IMR-90 (cell line): ENCODE measurements around the gene CFAP43. TPM values are rescaled to one million over a fixed set of nuclear protein-coding genes. Genes with fewer than 3 reads are reported as not detected.

Experiments
- ATAC-seq: fragments of 200-7000 bp; cut with Tn5 transposase; 2 replicates; pipeline ENCODE4 v1.9.1; 2020; ENCODE audit warnings: low read depth, mild to moderate bottlenecking, moderate library complexity
- BruUV-seq: library from RNA; stranded (reverse); fragments of 400-500 nt; replicated peaks from 2 replicates; lab custom pipeline; 2021; lab: Mats Ljungman, UMichigan
- CTCF ChIA-PET: fragments of 300-600 bp; formaldehyde crosslinking; extraction: SDS; loops from one replicate; lab custom pipeline; 2021; ENCODE audit warnings: antibody characterized with exemption; lab: Yijun Ruan, JAX
- POLR2A ChIA-PET: fragments of 300-600 bp; sonication (Branson Sonifier 250); formaldehyde crosslinking; loops from one replicate; lab custom pipeline; 2022; ENCODE audit warnings: antibody characterized with exemption; ENCODE audit not compliant: unreplicated experiment; lab: Charles Lee
- DNase-seq: peaks from one replicate; pipeline ENCODE4 v3.0.0; 2013
- H2AFZ ChIP-seq: replicated peaks from 2 replicates; pipeline ENCODE3; 2013; ENCODE audit warnings: low read length, mild to moderate bottlenecking; ENCODE audit not compliant: poor library complexity
- H2AK5ac ChIP-seq: 2 replicates; pipeline ENCODE4 v1.6.1; 2013; ENCODE audit warnings: low read depth, low read length, inconsistent platforms
- H2AK9ac ChIP-seq: replicated peaks from 2 replicates; pipeline ENCODE3; 2013; ENCODE audit warnings: mild to moderate bottlenecking, low read depth, low read length, moderate library complexity; ENCODE audit not compliant: poor library complexity
- H2BK120ac ChIP-seq: 2 replicates; pipeline ENCODE4 v1.6.1; 2013; ENCODE audit warnings: low read depth, low read length, inconsistent platforms
- H2BK15ac ChIP-seq: 3 replicates; pipeline ENCODE4 v1.6.1; 2013; ENCODE audit warnings: low read depth, low read length, inconsistent platforms
- H2BK20ac ChIP-seq: 2 replicates; pipeline ENCODE4 v1.6.1; 2013; ENCODE audit warnings: low read depth, mild to moderate bottlenecking, inconsistent platforms, low read length, moderate library complexity
- H2BK5ac ChIP-seq: 2 replicates; pipeline ENCODE4 v1.6.1; 2013; ENCODE audit warnings: mild to moderate bottlenecking, low read depth, low read length, inconsistent platforms; ENCODE audit not compliant: poor library complexity, severe bottlenecking
- H3K14ac ChIP-seq: replicated peaks from 2 replicates; pipeline ENCODE4 v1.6.1; 2013; ENCODE audit warnings: low read depth, low read length, inconsistent platforms
- H3K18ac ChIP-seq: 2 replicates; pipeline ENCODE4 v1.6.1; 2013; ENCODE audit warnings: low read depth, low read length, control low read depth
- H3K23ac ChIP-seq: 2 replicates; pipeline ENCODE4 v1.6.1; 2013; ENCODE audit warnings: low read depth, low read length, inconsistent platforms
- H3K27ac ChIP-seq: 2 replicates; pipeline ENCODE4 v1.5.1; 2013; ENCODE audit warnings: mild to moderate bottlenecking, control low read depth, low read length; ENCODE audit not compliant: insufficient read depth
- H3K27me3 ChIP-seq: 2 replicates; pipeline ENCODE4 v1.6.1; 2013; ENCODE audit warnings: low read length; ENCODE audit not compliant: control insufficient read depth, insufficient read depth
- H3K36me3 ChIP-seq: 2 replicates; pipeline ENCODE4 v1.6.1; 2013; ENCODE audit warnings: low read length, mixed read lengths; ENCODE audit not compliant: control insufficient read depth, insufficient read depth
- H3K4ac ChIP-seq: 2 replicates; pipeline ENCODE4 v1.6.1; 2013; ENCODE audit warnings: low read depth, low read length, inconsistent platforms
- H3K4me1 ChIP-seq: 2 replicates; pipeline ENCODE4 v1.6.1; 2013; ENCODE audit warnings: low read length, mixed read lengths; ENCODE audit not compliant: control insufficient read depth, insufficient read depth
- H3K4me2 ChIP-seq: 2 replicates; pipeline ENCODE4 v1.6.1; 2013; ENCODE audit warnings: low read depth, mild to moderate bottlenecking, control low read depth, low read length, moderate library complexity
- H3K4me3 ChIP-seq: 2 replicates; pipeline ENCODE4 v1.5.1; 2013; ENCODE audit warnings: low read depth, mild to moderate bottlenecking, control low read depth, low read length, moderate library complexity; ENCODE audit not compliant: insufficient read depth
- H3K56ac ChIP-seq: 2 replicates; pipeline ENCODE4 v1.6.1; 2013; ENCODE audit warnings: low read length, inconsistent platforms; ENCODE audit not compliant: insufficient read depth; ENCODE audit errors: extremely low read depth
- H3K79me1 ChIP-seq, 2 experiments: 2 replicates each; pipeline ENCODE4 v1.6.1; 2013; ENCODE audit warnings: low read length in 2 of 2, inconsistent platforms in 1 of 2, low read depth in 1 of 2
- H3K9ac ChIP-seq: 2 replicates; pipeline ENCODE4 v1.6.1; 2013; ENCODE audit warnings: low read depth, low read length, control low read depth
- H3K9me1 ChIP-seq: 2 replicates; pipeline ENCODE4 v1.6.1; 2013; ENCODE audit warnings: low read length, inconsistent platforms; ENCODE audit not compliant: insufficient read depth
- H3K9me3 ChIP-seq: 2 replicates; pipeline ENCODE4 v1.6.1; 2013; ENCODE audit warnings: low read length; ENCODE audit not compliant: control insufficient read depth, insufficient read depth
- H4K20me1 ChIP-seq: 2 replicates; pipeline ENCODE4 v1.6.1; 2013; ENCODE audit warnings: low read length, inconsistent platforms; ENCODE audit not compliant: insufficient read depth
- H4K5ac ChIP-seq: 2 replicates; pipeline ENCODE4 v1.6.1; 2013; ENCODE audit warnings: mild to moderate bottlenecking, low read depth, low read length, control low read depth
- H4K8ac ChIP-seq, 2 experiments: 2 replicates each; pipeline ENCODE4 v1.6.1; 2013; ENCODE audit warnings: low read depth in 2 of 2, low read length in 2 of 2, control low read depth in 1 of 2, inconsistent platforms in 1 of 2
- H4K91ac ChIP-seq: 2 replicates; pipeline ENCODE4 v1.6.1; 2013; ENCODE audit warnings: low read depth, low read length, inconsistent platforms; ENCODE audit not compliant: insufficient read depth
- CEBPB ChIP-seq: IDR thresholded peaks from 2 replicates; pipeline ENCODE4 v1.6.1; 2012; ENCODE audit warnings: low read depth, low read length, improper control_type of control experiment
- CHD1 ChIP-seq: IDR thresholded peaks from 2 replicates; pipeline ENCODE4 v1.6.1; 2012; ENCODE audit warnings: low read depth, low read length, improper control_type of control experiment
- CTCF ChIP-seq: conservative IDR thresholded peaks from 2 replicates; pipeline ENCODE4 v1.5.1; 2012; ENCODE audit warnings: mild to moderate bottlenecking, low read depth, low read length, improper control_type of control experiment
- ELK1 ChIP-seq: fragments of 150-350 bp; IDR thresholded peaks from 2 replicates; pipeline ENCODE4 v1.6.1; 2016; ENCODE audit warnings: low read depth, mild to moderate bottlenecking, low read length, moderate library complexity, borderline replicate concordance
- FOS ChIP-seq: fragments of 150-350 bp; IDR thresholded peaks from 2 replicates; pipeline ENCODE4 v1.6.1; 2016; ENCODE audit warnings: low read depth, low read length
- MAFK ChIP-seq: IDR thresholded peaks from 2 replicates; pipeline ENCODE4 v1.6.1; 2012; ENCODE audit warnings: low read depth, low read length, improper control_type of control experiment
- MAZ ChIP-seq: IDR thresholded peaks from 2 replicates; pipeline ENCODE4 v1.6.1; 2012; ENCODE audit warnings: low read depth, mild to moderate bottlenecking, low read length, improper control_type of control experiment, moderate library complexity, borderline replicate concordance
- MXI1 ChIP-seq: IDR thresholded peaks from 2 replicates; pipeline ENCODE4 v1.6.1; 2012; ENCODE audit warnings: low read depth, mild to moderate bottlenecking, low read length, moderate library complexity, borderline replicate concordance
- NFE2L2 ChIP-seq: fragments of 150-350 bp; IDR thresholded peaks from 2 replicates; pipeline ENCODE4 v1.6.1; 2016; ENCODE audit warnings: low read depth, mild to moderate bottlenecking, low read length
- POLR2A ChIP-seq: IDR thresholded peaks from 2 replicates; pipeline ENCODE4 v1.6.1; 2012; ENCODE audit warnings: mild to moderate bottlenecking, low read depth, low read length
- RAD21 ChIP-seq: IDR thresholded peaks from 2 replicates; pipeline ENCODE4 v1.6.1; 2012; ENCODE audit warnings: low read length, improper control_type of control experiment
- SMC3 ChIP-seq: fragments of 150-350 bp; IDR thresholded peaks from 2 replicates; pipeline ENCODE4 v1.6.1; 2016; ENCODE audit warnings: low read depth, mild to moderate bottlenecking, antibody characterized with exemption, low read length, moderate library complexity
- WGBS, 2 experiments: methylation state at CpG; one replicate each; pipeline versions ENCODE4 v1.1.5 to v1.1.7; 2013; ENCODE audit warnings: missing lambda C conversion rate in 2 of 2; ENCODE audit not compliant: insufficient read length in 1 of 2; ENCODE audit errors: extremely low coverage in 2 of 2; 5-methylcytosine and 5-hydroxymethylcytosine counted together
- dilution Hi-C: fragments of 300-500 bp; cut with HindIII; formaldehyde crosslinking; loops from one replicate; pipeline ENCODE4 v1.14.3; 2018; ENCODE audit warnings: low sequenced_read_pairs; ENCODE audit not compliant: unreplicated experiment
- in situ Hi-C: fragments of 300-500 bp; cut with MboI; formaldehyde crosslinking; loops from 3 replicates; pipeline ENCODE4 v1.14.3; 2019; ENCODE audit warnings: low sequenced_read_pairs, inconsistent platforms, mixed read lengths
- intact Hi-C: fragments of 100-400 bp; cut with micrococcal nuclease; formaldehyde crosslinking; loops from 2 replicates; pipeline ENCODE4 v1.10.0; 2022
- polyA plus RNA-seq, 3 experiments: library from polyadenylated mRNA; depleted of rRNA; stranded (reverse); fragments of >200 nt; gene quantifications; 2 replicates each; pipeline ENCODE4 v1.2.3, GENCODE V29; 2012; ENCODE audit warnings: low replicate concordance in 1 of 3
- total RNA-seq: library from RNA; depleted of rRNA; stranded (reverse); fragments of >200 nt; gene quantifications from 2 replicates; pipeline ENCODE4 v1.2.3, GENCODE V29; 2012

CFAP43 gene
- total and polyA plus RNA-seq, 2 of the 4 experiments (the other 2 are of a cell fraction) = under 0.01 to 0.05 TPM

- no peak overlapping the region for H3K4me3 ChIP-seq
- POLR2A ChIA-PET = no interaction called here
These were observed 104.0 kb downstream of the CFAP43 start for GRCh38 chr10:104128214-104128613.

More at GRCh38 chr10:104128214-104128613, 104.0 kb downstream of the CFAP43 start:
- no peak overlapping the region for H2BK20ac ChIP-seq
- H3K79me1 ChIP-seq = no peaks in the 10 kb centered on the region
- H3K4me1 ChIP-seq = no peaks in the 10 kb centered on the region
- no peaks in the 10 kb centered on the region for H3K9me3 ChIP-seq
- dilution Hi-C loops (no loop called here), in situ Hi-C loops (no loop called here), intact Hi-C loops (no loop called here)
- no peaks in the 10 kb centered on the region; the same call in 1 of the 2 replicates for H3K27me3 ChIP-seq
- H3K4me2 ChIP-seq = no peak overlapping the region
- no CpG with 5 or more reads among the region's 2 CpGs for whole genome bisulfite sequencing, 2 experiments
- no peak overlapping the region for H2BK15ac ChIP-seq
- H4K8ac ChIP-seq = no peak overlapping the region
- H2BK5ac ChIP-seq = no peak overlapping the region
- H3K36me3 ChIP-seq = no peaks in the 10 kb centered on the region
- H2BK120ac ChIP-seq = no peak overlapping the region
- H3K4ac ChIP-seq = no peak overlapping the region
- H3K23ac ChIP-seq = no peak overlapping the region
- H4K20me1 ChIP-seq = no peaks in the 10 kb centered on the region
- 0 out of 2 replicates have a peak, but pooled peaks have one; percentile 11 for ATAC-seq
- H2AFZ ChIP-seq = no peak overlapping the region
- H2AK5ac ChIP-seq = peak overlapping the region; percentile 24; the same call in 1 of the 2 replicates
- CTCF ChIA-PET = interaction anchor here (0.9 kb wide), 1 partner anchor 29 kb away, joined by 3 read pairs; no protein-coding TSS in a partner anchor
- no peak overlapping the region for H3K56ac ChIP-seq
- H3K18ac ChIP-seq = no peak overlapping the region
- H3K27ac ChIP-seq = no peak overlapping the region
- H3K14ac ChIP-seq = no peak overlapping the region
- no peak overlapping the region for H4K5ac ChIP-seq
- TF ChIP-seq MXI1 = no peak
- no peak for TF ChIP-seq NFE2L2
- TF ChIP-seq CTCF = no peak
- TF ChIP-seq POLR2A = no peak
- no peak for TF ChIP-seq SMC3
- TF ChIP-seq FOS = no peak
- no peak for TF ChIP-seq CHD1
- TF ChIP-seq CEBPB = no peak
- TF ChIP-seq RAD21 = no peak
- TF ChIP-seq MAZ = no peak
- TF ChIP-seq MAFK = no peak
- no peak for TF ChIP-seq ELK1
- no TSS peak for BruUV-seq
- H3K9me1 ChIP-seq = no peaks in the 10 kb centered on the region
- H4K91ac ChIP-seq = no peak overlapping the region
- DNase-seq = peak; percentile 41
- no peak overlapping the region for H2AK9ac ChIP-seq
- no peak overlapping the region for H3K9ac ChIP-seq
